ENCODE results near the gene ZNF792. TPM values are rescaled to one million over a fixed set of nuclear protein-coding genes. Genes with fewer than 3 reads are reported as not detected.
"Not testable (repeated sequence)": the region's sequence is repeated elsewhere in the genome, so short reads cannot be mapped to it uniquely, and the experiment has no call there.

The ZNF792 gene
- total RNA-seq, 3 donors from 2014 or later, result 2.4 to 2.6 (median 2.6) TPM

DNA sequence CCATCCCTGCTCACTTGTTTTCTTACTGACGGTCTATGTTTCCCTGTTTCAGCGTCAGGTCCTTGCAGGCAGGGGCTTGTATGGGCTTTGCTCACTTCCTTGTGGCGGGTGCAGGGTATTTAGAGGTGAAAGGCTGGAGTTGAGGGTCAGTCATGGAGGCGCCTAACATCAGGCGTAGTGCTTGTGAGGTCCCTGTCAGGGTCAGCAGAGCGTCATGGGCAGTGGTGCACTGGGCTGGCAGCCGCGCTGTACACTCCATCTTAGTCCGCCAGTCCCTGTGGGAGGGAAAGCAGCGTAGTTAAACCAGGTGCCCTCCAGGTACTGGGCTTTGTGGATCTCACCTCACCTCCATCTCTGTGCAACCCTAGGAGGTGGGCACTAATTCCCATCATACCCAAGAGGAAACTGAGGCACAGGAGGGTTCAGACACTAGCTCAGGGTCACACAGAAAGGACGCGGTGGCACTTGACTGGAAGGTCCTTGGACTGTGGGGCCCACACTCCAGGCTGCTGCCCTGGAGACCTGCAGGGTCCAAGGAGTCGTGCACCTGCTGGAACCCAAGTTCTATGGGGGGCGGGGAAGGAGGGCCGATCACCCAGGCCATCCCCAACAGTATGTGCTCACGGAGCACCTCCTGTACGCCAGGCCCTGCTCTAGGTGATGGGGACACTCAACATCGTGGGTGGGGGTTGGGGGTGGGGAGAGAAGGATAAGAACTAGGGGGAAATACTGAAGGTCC is 40.7 kb upstream of the ZNF792 start:
- ATAC-seq (no peak), DNase-seq (no peak)
- Mint-ChIP-seq H3K9me3 (no peaks in the 10 kb centered on the region), H3K27me3 (ENCODE audit: low read depth) (no peaks in the 10 kb centered on the region), H3K4me3 (peak overlapping the region; percentile 4), H3K4me1 (ENCODE audit: low read depth) (peaks cover 50% of the 10 kb centered on the region), H3K36me3 (ENCODE audit: insufficient read depth) (peaks cover 13% of the 10 kb centered on the region)

DNA sequence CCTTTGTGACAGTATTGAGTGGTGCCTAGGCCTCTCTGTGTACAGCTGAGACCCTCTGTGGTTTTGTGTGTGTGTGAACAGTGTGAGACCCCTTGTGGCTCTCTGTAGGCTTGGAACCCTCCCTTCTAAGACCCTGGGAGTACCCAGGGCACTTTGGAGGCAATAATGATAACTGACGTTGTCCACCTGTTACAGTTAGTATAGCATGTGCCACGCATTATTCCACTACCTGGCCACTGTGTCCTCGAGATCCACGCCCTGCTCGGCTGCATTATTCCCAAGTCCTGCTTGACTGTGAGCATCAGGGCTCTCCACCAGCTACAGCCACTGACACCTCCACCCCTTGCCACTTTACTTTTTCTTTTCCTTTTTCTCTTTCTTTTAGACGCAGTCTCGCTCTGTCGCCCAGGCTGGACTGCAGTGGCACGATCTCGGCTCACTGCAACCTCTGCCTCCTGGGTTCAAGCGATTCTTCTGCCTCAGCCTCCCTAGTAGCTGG is 38.1 kb upstream of the ZNF792 start:
- ATAC-seq (no peak), DNase-seq (no peak)
- H3K27me3 Mint-ChIP-seq (ENCODE audit: low read depth), result no peaks in the 10 kb centered on the region
- H3K36me3 Mint-ChIP-seq (ENCODE audit: insufficient read depth), result peaks cover 10% of the 10 kb centered on the region
- H3K4me3 Mint-ChIP-seq, result peak overlapping the region; percentile 98
- no peaks in the 10 kb centered on the region for H3K9me3 Mint-ChIP-seq
- H3K4me1 Mint-ChIP-seq (ENCODE audit: low read depth), result peaks cover 67% of the 10 kb centered on the region

DNA sequence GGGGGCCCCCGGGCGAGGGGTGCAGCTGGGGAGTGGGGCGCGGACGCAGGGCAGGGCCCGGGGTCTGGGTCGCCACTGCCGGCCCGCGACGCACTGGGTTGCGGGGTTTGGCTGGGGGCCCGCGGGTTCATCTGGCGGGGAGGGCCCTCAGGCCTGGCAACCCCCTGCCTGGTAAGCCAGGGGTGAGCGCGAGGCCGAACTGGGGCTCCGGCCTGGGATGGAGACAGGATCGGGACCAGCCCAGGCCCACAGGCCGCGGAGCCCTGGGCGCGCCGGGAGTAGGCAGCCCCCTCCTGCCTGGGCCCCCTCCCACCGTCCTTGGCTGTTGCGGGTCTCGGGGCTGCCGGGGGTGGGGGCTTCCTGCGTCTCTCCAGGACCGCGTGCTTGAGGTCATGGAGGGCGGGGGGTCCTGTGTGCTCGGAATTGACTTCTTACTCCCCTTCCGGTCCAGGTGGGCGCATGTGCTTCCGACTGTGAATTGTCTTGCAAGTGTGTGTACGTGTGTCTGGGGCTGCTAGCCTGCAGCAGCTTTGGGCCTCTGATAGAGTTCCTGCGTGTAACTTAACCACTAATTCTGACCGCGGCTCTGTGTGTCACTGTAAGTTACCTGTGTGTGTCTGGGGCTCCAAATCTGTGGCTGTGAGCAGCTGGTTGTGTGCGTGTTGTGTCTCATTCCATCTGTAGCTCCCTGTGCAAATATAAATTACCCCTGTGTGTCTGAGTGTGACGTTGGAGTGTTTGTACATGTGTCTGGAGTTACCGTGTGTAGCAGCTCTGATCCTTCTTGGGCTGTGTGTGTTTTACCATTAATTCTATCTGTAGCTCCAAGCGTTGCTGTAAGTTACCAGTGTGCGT is 36.8 kb upstream of the ZNF792 start:
- ATAC-seq, result peak; percentile 41 to 42
- DNase-seq, result peak; percentile 48
- H3K4me1 Mint-ChIP-seq (ENCODE audit: low read depth), result peaks cover 66% of the 10 kb centered on the region
- peaks cover 6% of the 10 kb centered on the region for H3K36me3 Mint-ChIP-seq (ENCODE audit: insufficient read depth)
- no peaks in the 10 kb centered on the region for H3K9me3 Mint-ChIP-seq
- no peaks in the 10 kb centered on the region for H3K27me3 Mint-ChIP-seq (ENCODE audit: low read depth)
- H3K4me3 Mint-ChIP-seq, result peak overlapping the region; percentile 98

DNA sequence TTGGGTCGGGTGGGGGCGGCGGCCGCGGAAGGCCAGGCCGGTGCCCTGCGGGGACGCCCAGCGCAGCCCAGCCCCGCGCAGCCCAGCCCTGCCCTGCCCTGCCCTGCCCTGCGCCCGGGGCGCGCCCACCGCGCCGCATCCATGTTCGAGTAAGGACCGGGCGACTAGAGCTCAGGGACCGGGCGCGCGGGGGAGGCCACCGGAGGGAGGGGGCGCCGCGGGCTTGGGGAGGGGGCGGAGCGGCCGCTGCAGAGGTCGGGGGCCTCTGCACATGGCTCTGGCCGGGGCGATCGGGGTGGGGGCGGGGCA is 36.3 kb upstream of the ZNF792 start:
- Mint-ChIP-seq H3K27me3 (ENCODE audit: low read depth) (no peaks in the 10 kb centered on the region), H3K36me3 (ENCODE audit: insufficient read depth) (peaks cover 5% of the 10 kb centered on the region), H3K4me3 (no peak overlapping the region), H3K4me1 (ENCODE audit: low read depth) (peaks cover 62% of the 10 kb centered on the region), H3K9me3 (no peaks in the 10 kb centered on the region)
- DNase-seq, result no peak
- no peak for ATAC-seq

DNA sequence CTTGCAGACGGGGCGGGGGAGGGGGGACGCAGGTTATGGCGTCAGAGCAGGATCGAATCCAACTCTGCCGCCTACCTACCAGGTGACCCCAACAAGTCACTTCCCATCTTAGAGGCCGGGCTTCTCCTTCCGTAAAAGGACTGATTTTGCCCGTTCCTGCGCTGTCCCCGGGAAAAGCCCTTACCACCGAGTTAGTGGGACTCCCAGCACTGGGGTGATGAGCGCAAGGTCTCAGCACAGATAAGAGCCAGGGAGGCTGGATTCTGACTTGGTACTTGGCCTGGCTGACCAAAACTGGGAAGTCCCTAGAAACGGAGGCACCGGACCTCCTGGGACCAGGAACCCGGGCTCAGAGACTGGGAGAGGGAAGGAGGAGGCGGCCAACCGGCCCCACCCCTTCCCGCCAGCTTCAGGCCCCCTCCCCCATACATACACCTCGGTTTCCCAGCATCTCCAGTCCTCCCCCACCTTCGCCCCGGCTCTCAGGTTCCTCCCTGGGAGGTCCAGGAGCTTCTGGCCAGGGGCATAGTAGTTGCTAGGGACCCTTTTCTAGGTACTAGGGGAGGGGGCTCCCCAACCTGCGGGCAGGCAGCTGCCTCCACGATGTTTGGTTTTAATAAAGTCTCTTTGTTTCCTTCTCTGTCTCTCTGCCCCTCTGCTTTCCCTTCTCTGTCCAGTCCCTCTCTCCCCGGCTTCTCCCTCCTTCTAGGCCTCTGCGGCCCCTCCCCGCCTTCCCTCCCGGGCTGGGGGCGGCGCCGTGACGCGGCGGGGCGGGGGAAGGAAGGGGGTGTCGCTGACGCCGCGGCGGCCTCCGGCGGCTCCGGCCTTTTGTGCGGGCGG is 35.7 kb upstream of the ZNF792 start, which contains the start of gene GRAMD1A:
TSS of gene GRAMD1A (plus strand) at position 826 of the 840 bp plus-strand sequence. CDS start 156 bp downstream, outside the sequence.
- no peaks in the 10 kb centered on the region for H3K9me3 Mint-ChIP-seq
- ATAC-seq, result peak; percentile 64 to 67
- peak; percentile 66 for DNase-seq
- H3K4me1 Mint-ChIP-seq (ENCODE audit: low read depth), result peaks cover 60% of the 10 kb centered on the region
- no peaks in the 10 kb centered on the region for H3K27me3 Mint-ChIP-seq (ENCODE audit: low read depth)
- H3K4me3 Mint-ChIP-seq, result peak within 1 kb of the TSS; percentile 98
- peaks cover 5% of the 10 kb centered on the region for H3K36me3 Mint-ChIP-seq (ENCODE audit: insufficient read depth)

DNA sequence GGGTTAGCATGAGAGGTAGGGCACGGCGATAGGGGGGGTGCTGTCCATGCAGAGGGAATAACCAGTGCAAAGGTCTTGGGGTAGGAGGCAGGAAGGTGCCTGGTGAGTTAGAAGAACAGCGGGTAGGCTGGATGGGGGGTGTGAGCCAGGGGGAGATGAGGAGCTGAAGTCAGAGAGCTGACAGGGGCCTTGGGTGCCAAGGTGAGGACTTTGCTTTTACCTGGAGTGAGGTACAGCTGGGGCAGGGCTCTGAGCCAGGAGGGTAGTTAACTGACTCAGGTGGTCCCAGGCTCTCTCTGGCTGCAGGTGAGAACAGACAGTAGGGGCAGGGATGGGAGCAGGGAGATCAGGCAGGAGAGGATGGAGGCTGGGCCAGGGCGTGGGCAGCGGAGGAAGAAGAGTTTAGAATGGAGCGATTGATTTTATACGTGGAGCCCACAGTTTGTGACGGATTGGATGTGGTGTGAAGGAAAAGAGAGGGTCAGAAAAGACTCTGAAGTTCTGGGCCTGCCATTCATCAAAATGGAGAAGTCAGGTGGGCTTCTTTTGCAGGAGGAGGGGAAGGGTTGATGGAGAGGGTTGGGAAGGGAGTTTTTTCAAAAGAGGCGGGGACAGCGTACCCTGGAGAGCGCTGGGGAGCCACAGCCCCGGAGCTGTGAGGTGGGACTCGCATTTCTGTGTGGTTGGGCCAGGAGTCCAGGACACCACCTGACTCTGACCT is 34.9 kb upstream of the ZNF792 start:
- Mint-ChIP-seq H3K27me3 (ENCODE audit: low read depth) (no peaks in the 10 kb centered on the region), H3K4me1 (ENCODE audit: low read depth) (peaks cover 54% of the 10 kb centered on the region), H3K4me3 (peak overlapping the region; percentile 85), H3K9me3 (no peaks in the 10 kb centered on the region), H3K36me3 (ENCODE audit: insufficient read depth) (peaks cover 5% of the 10 kb centered on the region)
- no peak for DNase-seq
- no peak for ATAC-seq

DNA sequence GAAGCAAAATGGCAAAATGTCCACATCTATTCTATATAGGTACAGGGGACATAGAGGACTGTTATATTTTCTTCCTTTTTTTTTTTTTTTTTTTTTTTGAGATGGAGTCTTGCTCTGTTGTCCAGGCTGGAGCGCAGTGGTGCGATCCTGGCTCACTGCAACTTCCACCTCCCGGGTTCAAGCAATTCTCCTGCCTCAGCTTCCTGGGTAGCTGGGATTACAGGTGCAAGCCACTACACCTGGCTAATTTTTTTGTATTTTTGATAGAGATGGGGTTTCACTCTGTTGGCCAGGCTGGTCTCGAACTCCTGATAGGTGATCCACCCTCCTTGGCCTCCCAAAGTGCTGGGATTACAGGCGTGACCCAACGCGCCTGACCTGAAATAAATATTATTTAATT is 34.2 kb upstream of the ZNF792 start:
- H3K9me3 Mint-ChIP-seq; DNase-seq; H3K36me3 Mint-ChIP-seq (ENCODE audit: insufficient read depth); H3K27me3 Mint-ChIP-seq (ENCODE audit: low read depth); ATAC-seq: not testable (repeated sequence)
- H3K4me3 Mint-ChIP-seq, result peak overlapping the region; percentile 69
- H3K4me1 Mint-ChIP-seq (ENCODE audit: low read depth), result peaks cover 48% of the 10 kb centered on the region

DNA sequence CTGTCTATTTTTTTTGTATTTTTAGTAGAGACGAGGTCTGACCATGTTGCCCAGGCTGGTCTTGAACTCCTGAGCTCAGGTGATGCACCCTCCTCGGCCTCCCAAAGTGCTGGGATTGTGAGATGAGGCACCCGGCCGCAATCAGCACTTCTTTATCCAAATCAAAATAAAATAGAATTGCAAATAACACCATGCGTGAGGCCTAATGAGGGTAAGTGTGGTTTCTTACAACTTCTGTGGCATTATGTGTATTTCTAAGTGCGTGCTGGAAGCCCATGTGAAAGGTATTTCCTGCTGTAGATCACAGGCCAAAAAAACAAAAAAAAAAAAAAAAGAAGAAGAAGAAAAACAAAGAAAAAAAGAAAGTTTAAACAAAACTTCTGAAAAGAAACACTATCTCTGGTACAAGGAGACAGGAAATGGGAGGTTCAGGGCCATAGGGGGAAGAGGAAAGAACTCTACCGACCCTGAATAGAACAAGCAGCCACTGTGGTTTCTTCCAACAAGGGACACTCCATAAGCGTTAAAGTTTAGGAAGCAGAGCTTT is 33.1 kb upstream of the ZNF792 start:
- Mint-ChIP-seq H3K4me3 (peak overlapping the region; percentile 69), H3K9me3 (no peaks in the 10 kb centered on the region), H3K36me3 (ENCODE audit: insufficient read depth) (peaks cover 3% of the 10 kb centered on the region), H3K27me3 (ENCODE audit: low read depth) (no peaks in the 10 kb centered on the region), H3K4me1 (ENCODE audit: low read depth) (peaks cover 38% of the 10 kb centered on the region)
- DNase-seq, result no peak
- no peak for ATAC-seq

DNA sequence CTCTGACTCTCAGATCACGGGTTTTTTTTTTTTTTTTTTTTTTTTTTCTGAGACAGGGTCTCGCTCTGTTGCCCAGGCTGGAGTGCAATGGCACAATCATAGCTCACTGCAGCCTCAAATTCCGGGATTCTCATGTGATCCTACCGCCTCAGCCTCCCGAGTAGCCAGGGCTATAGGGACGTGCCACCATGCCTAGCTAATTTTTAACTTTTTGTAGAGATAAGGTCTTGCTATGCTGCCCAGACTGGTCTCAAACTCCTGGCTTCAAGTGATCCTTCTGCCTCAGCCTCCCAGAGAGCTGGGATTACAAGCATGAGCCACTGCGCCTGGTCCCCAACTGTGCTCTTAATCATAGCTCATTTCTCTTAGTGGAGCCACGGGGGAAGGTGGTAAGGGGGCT is 31.5 kb upstream of the ZNF792 start:
- ATAC-seq, result no peak
- Mint-ChIP-seq H3K36me3 (ENCODE audit: insufficient read depth) (no peaks in the 10 kb centered on the region), H3K4me3 (no peak overlapping the region), H3K4me1 (ENCODE audit: low read depth) (peaks cover 34% of the 10 kb centered on the region), H3K9me3 (no peaks in the 10 kb centered on the region), H3K27me3 (ENCODE audit: low read depth) (no peaks in the 10 kb centered on the region)
- DNase-seq, result no peak

DNA sequence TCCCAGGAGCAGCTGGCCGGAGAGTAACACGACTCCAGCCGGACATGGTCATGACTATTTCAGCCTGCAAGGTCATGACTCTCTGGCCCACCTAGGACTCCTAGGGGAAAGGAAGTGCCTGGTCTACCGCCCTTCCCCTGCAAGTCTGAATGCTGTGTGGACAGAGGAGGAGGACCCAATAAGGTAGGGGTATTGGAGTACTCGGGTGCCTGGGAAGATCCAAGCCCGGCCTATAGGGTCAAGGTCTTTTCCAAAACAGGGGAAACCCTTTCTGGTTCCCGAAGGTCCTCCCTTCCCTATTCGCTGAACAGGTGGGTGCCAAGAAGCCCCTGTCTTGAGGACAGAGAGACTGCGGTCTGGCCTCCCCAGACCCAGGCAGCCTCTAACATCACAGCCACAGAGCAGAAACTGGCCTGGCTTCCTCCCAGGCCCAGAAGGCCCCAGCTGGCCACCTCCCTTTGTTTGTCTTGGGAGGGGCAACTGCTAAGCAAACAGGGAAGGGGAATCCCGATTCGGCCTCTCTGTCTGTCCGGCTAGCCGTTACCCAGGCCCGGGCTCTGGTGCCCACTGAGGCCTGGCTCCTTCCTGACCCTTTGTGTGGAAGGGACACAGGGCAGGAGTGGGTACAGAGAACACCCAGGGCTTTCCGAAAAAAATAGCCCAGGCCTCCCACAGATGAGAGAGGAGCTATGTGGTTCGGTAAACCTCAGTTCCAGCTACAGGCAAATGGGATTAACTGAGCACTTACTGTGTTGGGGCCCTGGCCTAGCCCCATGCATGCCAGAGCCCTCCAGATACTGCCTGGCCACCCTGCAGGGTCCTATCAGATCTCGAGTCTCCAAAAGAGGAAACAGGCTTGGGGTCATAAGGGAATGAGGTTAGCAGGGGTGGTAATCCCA is 30.9 kb upstream of the ZNF792 start:
- Mint-ChIP-seq H3K36me3 (ENCODE audit: insufficient read depth) (no peaks in the 10 kb centered on the region), H3K4me3 (no peak overlapping the region), H3K27me3 (ENCODE audit: low read depth) (no peaks in the 10 kb centered on the region), H3K4me1 (ENCODE audit: low read depth) (peaks cover 40% of the 10 kb centered on the region), H3K9me3 (no peaks in the 10 kb centered on the region)
- no peak for DNase-seq
- no peak for ATAC-seq

DNA sequence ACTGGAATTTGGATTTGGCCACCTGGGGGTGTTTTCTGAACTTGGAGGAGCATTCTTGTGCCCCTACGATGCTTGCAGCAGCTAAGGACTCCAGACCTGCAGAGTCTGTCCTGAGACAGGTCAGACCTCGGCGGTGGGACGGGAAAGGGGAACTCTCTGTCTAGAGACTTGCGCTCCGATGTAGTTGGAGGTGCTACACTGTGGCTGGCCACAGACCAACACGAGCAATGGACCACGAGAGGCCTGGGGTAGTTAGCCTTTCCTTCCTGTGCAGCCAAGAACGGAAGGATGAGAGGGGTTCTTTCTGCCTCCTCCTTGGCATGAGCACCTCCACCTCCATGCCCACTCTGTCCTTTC is 30.2 kb upstream of the ZNF792 start:
- Mint-ChIP-seq H3K36me3 (ENCODE audit: insufficient read depth) (no peaks in the 10 kb centered on the region), H3K27me3 (ENCODE audit: low read depth) (no peaks in the 10 kb centered on the region), H3K4me1 (ENCODE audit: low read depth) (peaks cover 38% of the 10 kb centered on the region), H3K4me3 (no peak overlapping the region), H3K9me3 (no peaks in the 10 kb centered on the region)
- no peak for ATAC-seq
- no peak for DNase-seq

DNA sequence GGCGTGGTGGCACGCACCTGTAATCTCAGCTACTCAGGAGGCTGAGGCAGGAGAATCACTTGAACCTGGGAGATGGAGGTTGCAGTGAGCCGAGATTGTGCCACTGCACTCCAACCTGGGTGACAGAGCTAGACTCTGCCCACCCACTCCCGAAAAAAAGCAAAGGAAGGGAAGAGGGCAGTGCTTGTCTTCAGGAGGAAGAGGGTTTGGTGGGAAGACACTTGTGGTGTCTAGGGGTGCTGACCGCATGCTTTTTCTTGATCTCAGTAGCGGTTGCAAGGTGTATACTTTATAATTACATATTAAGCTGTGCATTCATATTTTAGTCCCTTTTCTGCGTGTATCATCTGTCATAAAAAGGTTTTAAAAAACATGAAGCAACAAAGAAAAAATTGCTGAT is 28.6 kb upstream of the ZNF792 start:
- ATAC-seq; H3K4me3 Mint-ChIP-seq; H3K9me3 Mint-ChIP-seq; H3K36me3 Mint-ChIP-seq (ENCODE audit: insufficient read depth); H3K27me3 Mint-ChIP-seq (ENCODE audit: low read depth); DNase-seq: not testable (repeated sequence)
- H3K4me1 Mint-ChIP-seq (ENCODE audit: low read depth), result peaks cover 31% of the 10 kb centered on the region
